ENCODE results near the gene ACSS1. TPM values are rescaled to one million over a fixed set of nuclear protein-coding genes. Genes with fewer than 3 reads are reported as not detected.

The ACSS1 gene
- total RNA-seq (2014; rRNA removed; shearing (Covaris generic)), result 11.5 and 13.0 TPM in 2 replicates

DNA sequence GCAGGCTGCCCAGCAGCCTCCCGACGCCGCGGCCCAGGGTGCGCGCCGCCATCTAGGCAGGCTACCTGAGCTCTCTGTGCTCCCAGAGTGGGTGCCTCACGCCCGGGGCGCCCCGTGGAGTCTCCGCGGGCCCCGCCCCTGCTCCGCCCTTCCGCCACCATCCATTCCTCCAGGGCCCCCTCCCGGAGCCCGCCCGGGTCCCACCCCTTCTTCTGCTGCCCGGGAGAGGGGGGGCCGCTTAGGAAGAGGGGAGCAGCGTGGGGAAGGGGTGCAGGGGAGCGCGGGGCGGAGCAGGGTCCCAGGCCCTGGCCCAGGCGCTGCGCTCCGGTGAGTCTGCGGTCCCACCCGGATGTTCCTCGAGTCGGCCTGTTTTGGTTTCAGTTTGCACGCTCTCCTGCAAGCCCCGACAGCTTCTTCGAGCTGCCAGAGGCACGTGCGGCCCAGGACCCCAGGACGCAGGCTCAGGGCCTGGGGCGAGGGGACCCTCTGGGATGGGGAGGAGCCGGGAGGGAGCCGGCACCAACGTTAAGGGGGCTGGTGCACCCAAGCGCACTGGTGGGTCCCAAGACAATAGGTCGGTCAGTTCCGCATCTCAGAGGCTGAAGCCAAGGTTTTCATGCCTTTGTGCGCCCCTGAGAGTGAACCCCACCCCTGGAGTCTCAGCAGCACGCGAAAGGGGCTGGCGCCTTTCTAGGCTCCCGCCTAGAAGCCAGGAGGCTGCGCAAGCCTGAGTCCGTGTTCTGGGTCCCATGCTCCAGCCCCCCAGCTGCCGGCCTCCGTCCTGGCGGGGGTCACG is at the start of gene ACSS1:
ACSS1 (minus strand) TSS at position 89 of the 796 bp plus-strand sequence; CDS start at position 52, 37 bp downstream.
- H3K27ac ChIP-seq, result peak within 1 kb of the TSS; percentile 63
- H3K4me1 ChIP-seq, result peaks cover 13% of the 10 kb centered on the region
- no peaks in the 10 kb centered on the region for H3K36me3 ChIP-seq
- H3K27me3 ChIP-seq, result no peaks in the 10 kb centered on the region
- peak; percentile 46 to 58 for DNase-seq
- H3K4me3 ChIP-seq, result peak within 1 kb of the TSS; percentile 61
- H3K9me3 ChIP-seq (replicated peaks), result no peaks in the 10 kb centered on the region

DNA sequence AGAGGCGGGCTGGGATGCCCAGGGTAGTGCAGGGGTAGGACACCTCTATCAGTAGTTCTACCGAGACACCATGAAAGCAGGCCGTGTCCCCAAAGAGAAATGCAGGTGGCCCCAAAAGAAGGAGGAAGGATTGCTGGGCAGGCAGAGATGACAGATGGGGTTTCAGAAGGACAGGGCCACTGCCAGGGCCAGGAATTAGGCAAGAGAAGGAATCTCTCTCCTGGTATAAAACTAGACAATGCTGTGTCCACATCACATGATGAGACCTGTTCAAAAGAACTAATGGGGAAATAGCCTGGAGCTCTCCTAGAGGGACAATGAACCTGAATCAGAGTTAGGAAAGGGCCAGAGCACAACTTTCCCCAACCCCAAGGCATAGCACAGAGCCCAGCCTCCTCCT is 45.6 kb upstream of the ACSS1 start:
- no peaks in the 10 kb centered on the region for H3K36me3 ChIP-seq
- H3K9me3 ChIP-seq (replicated peaks), result no peaks in the 10 kb centered on the region
- H3K27me3 ChIP-seq, result no peaks in the 10 kb centered on the region
- H3K4me3 ChIP-seq, result no peak overlapping the region
- DNase-seq, result no peak
- no peak overlapping the region for H3K27ac ChIP-seq
- no peaks in the 10 kb centered on the region for H3K4me1 ChIP-seq

DNA sequence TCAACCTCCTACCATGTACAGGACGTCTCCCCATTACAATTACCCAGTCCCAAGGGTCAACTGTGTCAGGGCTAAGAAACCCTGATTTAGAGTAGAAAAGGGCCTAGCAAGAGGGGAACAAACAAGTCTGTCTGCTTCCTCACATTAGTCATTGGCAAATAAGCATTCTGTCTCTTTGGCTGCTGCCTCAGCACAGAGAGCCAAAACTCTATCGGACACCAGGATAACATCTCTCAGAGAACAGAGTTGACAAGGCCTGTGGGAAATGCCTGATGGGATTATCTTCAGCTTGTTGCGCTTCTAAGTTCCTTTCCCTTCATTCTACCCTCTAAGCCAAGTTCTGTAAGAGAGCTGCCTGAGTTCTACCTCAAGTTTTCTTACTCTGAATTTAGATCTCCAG is 43.0 kb upstream of the ACSS1 start:
- Histone ChIP-seq H3K36me3 (no peaks in the 10 kb centered on the region), H3K9me3 (replicated peaks) (no peaks in the 10 kb centered on the region), H3K27ac (no peak overlapping the region), H3K4me3 (no peak overlapping the region), H3K4me1 (no peaks in the 10 kb centered on the region), H3K27me3 (0 out of 2 replicates have a peak, but pooled peaks cover 3% of the 10 kb centered on the region)
- no peak for DNase-seq

DNA sequence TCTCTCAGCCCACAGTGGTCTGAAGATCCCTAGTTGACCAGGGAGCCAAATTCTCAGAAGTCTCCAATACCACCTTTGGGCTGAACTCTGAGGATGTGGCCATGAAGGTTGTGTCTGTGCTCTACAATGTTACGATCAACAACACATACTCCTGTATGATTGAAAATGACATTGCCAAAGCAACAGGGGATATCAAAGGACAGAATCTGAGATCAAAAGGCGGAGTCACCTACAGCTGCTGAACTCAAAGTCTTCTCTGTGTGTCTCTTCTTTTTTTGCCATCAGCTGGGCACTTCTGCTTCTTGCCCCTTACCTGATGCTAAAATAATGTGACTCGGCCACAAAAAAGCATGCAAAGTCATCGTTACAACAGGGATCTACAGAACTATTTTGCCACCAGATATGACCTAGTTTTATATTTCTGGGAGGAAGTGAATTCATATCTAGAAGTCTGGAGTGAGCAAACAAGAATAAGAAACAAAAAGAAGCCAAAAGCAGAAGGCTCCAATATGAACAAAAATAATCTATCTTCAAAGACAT is 41.7 kb upstream of the ACSS1 start:
- H3K36me3 ChIP-seq, result no peaks in the 10 kb centered on the region
- H3K27me3 ChIP-seq, result 0 out of 2 replicates have a peak, but pooled peaks cover 5% of the 10 kb centered on the region
- H3K9me3 ChIP-seq (replicated peaks), result no peaks in the 10 kb centered on the region
- no peaks in the 10 kb centered on the region for H3K4me1 ChIP-seq
- no peak overlapping the region for H3K27ac ChIP-seq
- no peak for DNase-seq
- H3K4me3 ChIP-seq, result no peak overlapping the region

DNA sequence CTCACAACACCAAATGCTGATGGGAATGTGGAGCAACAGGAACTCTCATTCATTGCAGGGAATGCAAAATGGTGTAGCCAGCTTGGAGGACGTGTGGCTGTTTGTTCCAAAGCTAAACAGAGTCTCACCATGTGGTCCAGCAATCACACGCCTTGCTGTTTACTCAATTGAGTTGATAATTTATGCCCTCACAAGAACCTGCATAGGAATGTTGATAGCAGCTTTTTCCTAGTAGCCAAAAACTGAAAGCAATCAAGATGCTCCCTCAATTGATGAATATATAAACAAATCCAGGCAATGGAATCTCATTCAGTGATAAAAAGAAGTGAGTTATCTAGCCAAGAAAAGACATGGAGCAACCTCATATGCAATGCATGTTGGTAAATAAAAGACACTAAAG is 39.6 kb upstream of the ACSS1 start:
- Histone ChIP-seq H3K27me3 (peaks cover 8% of the 10 kb centered on the region; the same call in 1 of the 2 replicates), H3K4me3 (no peak overlapping the region), H3K4me1 (no peaks in the 10 kb centered on the region; the same call in 1 of the 2 replicates), H3K36me3 (no peaks in the 10 kb centered on the region), H3K27ac (no peak overlapping the region), H3K9me3 (replicated peaks) (no peaks in the 10 kb centered on the region)
- no peak for DNase-seq

DNA sequence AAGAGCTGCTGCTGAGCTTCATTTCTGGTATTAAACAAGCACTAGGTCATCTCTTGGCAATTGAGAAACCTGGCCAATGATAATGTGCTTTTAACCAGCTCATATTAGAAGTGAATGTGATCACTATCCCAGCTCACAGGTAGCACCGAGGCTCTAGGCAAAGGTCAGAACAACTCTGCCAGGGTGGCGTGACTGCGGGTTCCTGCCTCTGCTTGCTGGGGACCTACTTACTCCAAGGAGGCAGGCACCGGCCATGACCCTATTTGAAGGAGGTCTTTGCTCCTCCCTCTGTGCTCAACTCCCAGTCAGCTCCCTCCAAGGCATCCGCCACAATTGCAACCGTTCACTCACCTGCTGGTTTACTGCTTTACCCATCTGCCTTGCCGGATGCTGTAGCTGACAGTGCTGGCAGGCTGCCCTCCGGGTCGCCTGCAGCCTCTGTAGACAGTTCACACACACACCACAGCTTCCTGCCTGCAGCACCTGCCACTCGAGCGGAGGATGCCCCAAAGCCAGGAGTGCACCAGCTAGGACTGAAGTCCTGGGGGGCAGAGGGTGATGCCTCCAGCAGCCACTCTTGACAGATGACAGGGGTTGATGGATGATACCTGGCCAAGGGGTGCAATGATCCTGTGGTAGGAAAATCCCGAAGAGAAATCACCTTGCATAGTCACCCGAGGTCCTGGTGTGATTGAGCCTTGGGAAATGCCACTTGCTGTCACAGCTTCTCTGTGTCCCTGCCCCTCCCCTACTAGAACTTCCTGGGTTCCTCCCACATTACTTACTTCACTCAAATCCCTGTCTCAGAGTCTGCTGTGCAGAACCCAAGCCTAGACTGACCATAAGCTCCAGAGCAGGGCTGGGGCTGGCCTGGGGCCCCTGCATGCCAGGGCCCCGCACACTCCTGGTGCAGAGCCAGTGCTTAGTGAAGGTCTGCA is 32.8 kb upstream of the ACSS1 start:
- Histone ChIP-seq H3K4me3 (no peak overlapping the region), H3K4me1 (no peaks in the 10 kb centered on the region; the same call in 1 of the 2 replicates), H3K27ac (no peak overlapping the region), H3K36me3 (no peaks in the 10 kb centered on the region), H3K27me3 (peaks cover 5% of the 10 kb centered on the region; the same call in 1 of the 2 replicates), H3K9me3 (replicated peaks) (no peaks in the 10 kb centered on the region)
- DNase-seq, result no peak

DNA sequence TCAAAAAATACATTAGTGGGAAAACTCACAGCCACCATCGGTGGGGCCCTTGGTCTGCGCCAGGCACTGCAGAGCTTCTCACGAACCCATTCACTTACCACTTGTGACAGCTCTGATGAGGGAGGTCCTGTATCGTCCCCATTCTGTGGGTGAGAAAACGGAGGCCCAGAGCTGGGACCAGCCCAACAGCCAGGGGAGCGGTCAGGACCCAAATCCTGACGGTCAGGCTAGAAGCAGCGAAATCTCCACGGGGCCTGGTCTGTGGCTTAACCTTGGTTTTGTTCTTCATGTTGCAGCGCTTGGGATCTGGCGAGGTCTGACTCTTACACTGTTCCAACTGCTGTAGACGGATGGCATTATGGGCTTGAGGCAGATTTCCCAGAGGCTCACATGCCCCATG is 31.7 kb upstream of the ACSS1 start:
- Histone ChIP-seq H3K27ac (no peak overlapping the region), H3K9me3 (replicated peaks) (no peaks in the 10 kb centered on the region), H3K36me3 (no peaks in the 10 kb centered on the region), H3K4me3 (no peak overlapping the region), H3K27me3 (peaks cover 3% of the 10 kb centered on the region; the same call in 1 of the 2 replicates), H3K4me1 (no peaks in the 10 kb centered on the region; the same call in 1 of the 2 replicates)
- no peak for DNase-seq

DNA sequence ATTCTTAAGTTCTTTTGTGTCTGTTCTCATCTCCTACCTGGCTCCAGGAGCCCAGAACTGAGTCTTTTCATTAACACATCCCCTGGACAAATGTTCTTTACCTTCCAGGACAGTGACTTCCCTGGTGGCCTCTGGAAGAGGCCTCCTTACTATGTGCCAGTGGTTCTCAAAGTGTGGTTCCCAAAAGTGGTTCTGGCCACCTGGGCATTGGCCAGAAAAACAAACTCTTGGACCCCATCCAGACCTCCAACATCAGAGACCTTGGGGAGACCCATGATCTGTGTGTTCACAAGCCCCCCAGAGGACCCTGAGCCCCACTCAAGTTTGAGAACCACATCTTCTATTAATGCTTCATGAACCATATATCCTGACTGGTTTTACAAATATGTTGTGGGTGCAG is 31.2 kb upstream of the ACSS1 start:
- no peak overlapping the region for H3K27ac ChIP-seq
- DNase-seq, result no peak
- H3K36me3 ChIP-seq, result no peaks in the 10 kb centered on the region
- H3K4me1 ChIP-seq, result no peaks in the 10 kb centered on the region; the same call in 1 of the 2 replicates
- no peak overlapping the region for H3K4me3 ChIP-seq
- H3K27me3 ChIP-seq, result peaks cover 2% of the 10 kb centered on the region; the same call in 1 of the 2 replicates
- H3K9me3 ChIP-seq (replicated peaks), result no peaks in the 10 kb centered on the region

DNA sequence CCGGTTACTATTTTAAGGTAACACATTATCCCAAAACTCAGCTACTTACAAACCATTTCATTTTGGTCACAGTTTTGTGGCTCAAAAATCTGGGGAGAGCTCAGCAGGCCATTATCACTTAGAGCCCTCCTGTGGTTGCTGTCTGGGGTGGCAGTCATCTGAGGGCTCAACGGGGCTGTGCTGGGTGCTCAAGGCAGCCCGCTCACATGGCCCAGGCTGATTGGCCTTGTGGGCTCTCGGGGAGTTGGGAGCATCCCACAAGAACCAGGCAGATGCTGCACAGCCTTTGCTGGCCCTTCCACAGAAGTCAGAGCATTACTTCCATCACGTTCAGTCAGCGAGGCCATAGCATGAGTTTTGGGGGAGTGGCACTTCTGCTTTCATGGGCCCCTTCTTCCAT is 30.3 kb upstream of the ACSS1 start:
- no peak overlapping the region for H3K27ac ChIP-seq
- no peaks in the 10 kb centered on the region for H3K27me3 ChIP-seq
- H3K36me3 ChIP-seq, result no peaks in the 10 kb centered on the region
- H3K4me1 ChIP-seq, result no peaks in the 10 kb centered on the region
- H3K9me3 ChIP-seq (replicated peaks), result no peaks in the 10 kb centered on the region
- H3K4me3 ChIP-seq, result no peak overlapping the region
- DNase-seq, result no peak

DNA sequence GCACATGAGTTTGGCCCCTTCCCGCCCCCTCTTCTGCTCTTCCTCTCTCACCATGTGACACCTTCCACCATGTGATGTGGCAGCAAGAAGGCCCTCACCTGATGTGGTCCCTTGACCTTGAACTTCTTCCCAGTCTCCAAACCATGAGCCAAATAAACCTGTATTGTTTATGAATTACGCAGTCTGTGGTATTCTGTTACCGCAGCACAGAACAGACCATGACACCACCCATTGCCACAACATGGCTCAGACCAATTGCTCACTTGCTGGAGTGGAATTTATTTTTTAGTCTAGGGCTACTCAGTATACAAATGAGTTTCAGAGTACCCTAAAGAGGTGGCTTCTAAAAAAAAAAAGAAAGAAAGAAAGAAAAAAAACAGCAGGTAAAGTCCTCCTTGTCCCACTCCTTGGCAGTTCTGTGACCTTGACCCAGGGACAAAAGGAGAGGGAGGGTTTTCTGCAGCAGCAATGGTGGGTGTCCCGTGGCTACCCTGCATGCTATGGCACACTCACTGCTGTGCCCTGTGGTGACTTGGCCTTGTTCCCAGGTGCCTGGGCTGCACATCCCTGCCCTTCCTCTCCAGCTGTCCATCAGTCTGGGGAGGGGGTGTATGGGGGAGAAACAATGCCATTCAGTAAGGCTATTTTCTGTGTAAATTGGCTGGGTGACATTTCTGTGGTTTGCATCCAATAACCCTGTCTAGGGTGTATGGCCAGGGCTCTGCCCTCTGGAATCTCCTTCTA is 29.4 kb upstream of the ACSS1 start:
- Histone ChIP-seq H3K36me3 (no peaks in the 10 kb centered on the region), H3K27me3 (no peaks in the 10 kb centered on the region), H3K9me3 (replicated peaks) (no peaks in the 10 kb centered on the region), H3K4me3 (no peak overlapping the region), H3K4me1 (no peaks in the 10 kb centered on the region), H3K27ac (no peak overlapping the region)
- no peak for DNase-seq

DNA sequence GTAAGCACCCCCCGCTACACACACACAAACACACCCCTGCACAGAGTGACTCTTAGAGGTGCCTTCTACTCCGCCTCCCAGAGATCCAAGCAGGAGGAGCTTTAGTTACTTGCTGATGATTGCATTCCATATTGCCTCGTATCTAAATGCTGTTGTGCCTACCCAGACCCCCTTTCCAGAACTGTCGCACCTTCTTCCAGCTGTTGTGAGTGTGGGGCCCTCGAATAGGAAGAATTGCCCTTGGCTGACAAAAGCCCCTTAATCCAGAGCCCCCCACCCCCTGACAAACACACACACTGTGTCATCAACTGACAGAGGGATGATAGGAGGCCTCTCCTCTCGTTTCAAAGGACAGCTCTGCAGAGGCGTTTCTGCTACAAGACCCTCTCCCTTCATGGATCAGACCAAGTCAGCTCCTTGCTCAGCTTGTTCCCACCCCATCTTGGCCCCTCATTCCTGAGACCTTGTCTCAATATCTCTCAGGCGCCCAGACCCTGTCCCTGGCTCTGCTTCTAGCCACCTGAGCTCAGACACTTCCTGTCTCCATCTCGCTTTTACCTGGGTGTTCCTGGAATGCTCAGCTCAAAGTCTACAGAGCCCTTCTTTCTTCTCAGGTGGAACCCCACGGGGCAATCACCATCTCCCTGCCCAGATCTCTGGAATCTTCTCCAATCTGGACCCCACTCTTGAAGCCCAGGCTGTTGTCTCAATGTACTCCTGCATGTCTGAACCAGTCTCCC is 28.0 kb upstream of the ACSS1 start:
- H3K27me3 ChIP-seq, result no peaks in the 10 kb centered on the region
- H3K4me3 ChIP-seq, result no peak overlapping the region
- H3K4me1 ChIP-seq, result no peaks in the 10 kb centered on the region
- no peak for DNase-seq
- no peaks in the 10 kb centered on the region for H3K9me3 ChIP-seq (replicated peaks)
- H3K36me3 ChIP-seq, result no peaks in the 10 kb centered on the region
- no peak overlapping the region for H3K27ac ChIP-seq

DNA sequence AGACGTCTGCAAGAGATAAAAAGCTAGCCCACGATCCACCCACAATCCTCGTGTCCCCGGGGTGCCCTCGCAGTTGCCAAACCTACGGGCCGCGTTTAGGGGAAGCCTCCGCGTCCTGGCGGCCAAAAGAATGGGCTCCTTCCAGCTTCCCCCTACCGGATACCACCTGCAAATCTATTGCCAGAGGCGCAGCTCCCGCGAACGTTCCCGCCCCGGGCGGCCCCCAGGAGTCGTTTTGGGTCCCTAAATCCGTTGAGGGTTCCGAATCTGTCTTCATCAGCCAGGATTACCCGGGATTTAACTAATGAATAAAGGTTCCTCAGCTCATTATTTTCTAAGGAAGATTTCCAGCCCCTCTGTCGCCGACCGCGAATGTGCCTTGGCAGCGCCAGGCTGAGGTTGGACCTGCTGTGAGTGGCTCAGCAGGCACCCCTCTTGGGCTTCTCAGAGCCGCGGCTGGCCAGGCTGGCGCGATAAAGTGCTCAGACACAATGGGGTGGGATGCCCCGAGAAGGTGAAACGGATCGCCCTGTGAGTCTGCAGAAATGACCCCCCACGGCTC is 26.8 kb upstream of the ACSS1 start:
- Histone ChIP-seq H3K9me3 (replicated peaks) (no peaks in the 10 kb centered on the region), H3K27me3 (no peaks in the 10 kb centered on the region), H3K4me1 (no peaks in the 10 kb centered on the region), H3K27ac (no peak overlapping the region), H3K36me3 (no peaks in the 10 kb centered on the region), H3K4me3 (no peak overlapping the region)
- no peak for DNase-seq

DNA sequence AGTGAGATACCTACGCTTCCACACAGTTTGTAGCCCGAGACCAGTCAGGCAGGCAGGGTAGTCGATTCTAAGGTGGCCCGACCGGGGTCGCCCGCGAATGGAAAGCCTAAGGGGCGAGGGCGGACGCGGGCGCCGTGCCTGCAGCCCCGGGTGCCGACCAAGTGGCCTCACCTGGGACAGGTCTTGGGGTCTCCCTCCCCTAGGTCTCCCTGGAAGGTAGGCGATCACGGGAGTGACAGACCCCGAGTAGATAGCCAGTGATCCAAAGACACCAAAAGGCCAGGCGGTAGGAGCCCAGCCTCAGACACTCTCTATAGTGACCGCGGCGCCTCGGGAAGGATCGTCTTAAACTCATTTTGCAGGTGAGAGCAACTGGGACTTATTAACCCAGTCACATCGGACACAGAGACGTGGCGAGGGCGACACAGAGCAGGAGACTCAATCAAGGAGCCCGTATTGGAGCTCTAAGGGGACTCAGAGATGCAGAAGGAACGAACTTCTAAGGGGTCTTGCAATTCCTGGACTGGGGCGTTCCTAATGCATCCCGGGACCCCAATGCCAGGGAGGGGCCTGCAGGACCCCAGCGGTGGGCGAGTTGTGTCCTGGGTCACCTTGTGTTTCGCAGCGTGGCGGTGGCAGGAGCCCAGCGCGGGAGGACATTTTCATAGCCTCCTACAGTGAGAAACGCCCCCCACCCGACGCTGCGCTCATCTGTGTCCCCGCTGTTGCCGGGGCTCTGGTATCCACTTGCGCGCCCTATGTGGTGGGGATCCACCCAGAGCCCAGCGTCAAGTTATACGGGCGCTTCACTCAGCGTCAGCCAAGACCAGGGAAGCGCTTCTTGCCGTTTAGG is 26.1 kb upstream of the ACSS1 start:
- DNase-seq, result no peak

More for the DNA sequence above, 26.1 kb upstream of the ACSS1 start:
- Histone ChIP-seq H3K27ac (no peak overlapping the region), H3K4me3 (no peak overlapping the region), H3K36me3 (no peaks in the 10 kb centered on the region), H3K27me3 (no peaks in the 10 kb centered on the region), H3K4me1 (no peaks in the 10 kb centered on the region), H3K9me3 (replicated peaks) (no peaks in the 10 kb centered on the region)
